ENCODE measurements around the gene CYP27C1.

CYP27C1 gene

DNA sequence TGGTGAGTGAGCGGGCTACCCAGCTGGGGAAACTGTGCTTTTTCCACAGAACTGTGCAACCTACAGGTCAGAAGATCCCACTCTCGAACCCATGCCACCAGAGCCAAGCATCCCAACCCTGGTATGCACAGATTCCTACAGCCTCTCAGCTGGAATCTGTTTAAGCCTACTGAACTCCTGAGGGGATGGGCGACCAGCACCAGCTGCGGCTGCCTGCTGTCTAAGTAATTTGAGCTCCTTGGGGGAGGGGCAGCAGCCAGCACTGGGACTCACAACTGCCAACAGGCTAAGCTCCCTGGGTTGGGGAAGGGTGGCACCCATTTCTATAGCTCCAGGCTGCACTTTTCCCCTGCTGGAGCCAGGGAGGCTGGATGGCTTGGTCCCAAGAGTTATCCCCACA is 11.8 kb downstream of the CYP27C1 start:
- FAIRE-seq: no peak
- DNase-seq (ENCODE audit: insufficient read length, low spot score): no peak
- no peak for TF ChIP-seq SPI1 (IDR thresholded peaks at IDR 0.05; ENCODE audit: low read depth, low read length)
- TF ChIP-seq PAX5 (IDR thresholded peaks at IDR 0.05; ENCODE audit: insufficient read depth, low read length, severe bottlenecking): no peak
- TF ChIP-seq POU2F2 (IDR thresholded peaks at IDR 0.05; ENCODE audit: low read depth, low read length): no peak
- TF ChIP-seq TAF1 (IDR thresholded peaks at IDR 0.05; ENCODE audit: low read depth, low read length): no peak
- TF ChIP-seq POLR2AphosphoS5 (IDR thresholded peaks at IDR 0.05; ENCODE audit: low read depth, low read length): no peak
- TF ChIP-seq POLR2A (IDR thresholded peaks at IDR 0.05; ENCODE audit: low read depth, low read length): no peak

DNA sequence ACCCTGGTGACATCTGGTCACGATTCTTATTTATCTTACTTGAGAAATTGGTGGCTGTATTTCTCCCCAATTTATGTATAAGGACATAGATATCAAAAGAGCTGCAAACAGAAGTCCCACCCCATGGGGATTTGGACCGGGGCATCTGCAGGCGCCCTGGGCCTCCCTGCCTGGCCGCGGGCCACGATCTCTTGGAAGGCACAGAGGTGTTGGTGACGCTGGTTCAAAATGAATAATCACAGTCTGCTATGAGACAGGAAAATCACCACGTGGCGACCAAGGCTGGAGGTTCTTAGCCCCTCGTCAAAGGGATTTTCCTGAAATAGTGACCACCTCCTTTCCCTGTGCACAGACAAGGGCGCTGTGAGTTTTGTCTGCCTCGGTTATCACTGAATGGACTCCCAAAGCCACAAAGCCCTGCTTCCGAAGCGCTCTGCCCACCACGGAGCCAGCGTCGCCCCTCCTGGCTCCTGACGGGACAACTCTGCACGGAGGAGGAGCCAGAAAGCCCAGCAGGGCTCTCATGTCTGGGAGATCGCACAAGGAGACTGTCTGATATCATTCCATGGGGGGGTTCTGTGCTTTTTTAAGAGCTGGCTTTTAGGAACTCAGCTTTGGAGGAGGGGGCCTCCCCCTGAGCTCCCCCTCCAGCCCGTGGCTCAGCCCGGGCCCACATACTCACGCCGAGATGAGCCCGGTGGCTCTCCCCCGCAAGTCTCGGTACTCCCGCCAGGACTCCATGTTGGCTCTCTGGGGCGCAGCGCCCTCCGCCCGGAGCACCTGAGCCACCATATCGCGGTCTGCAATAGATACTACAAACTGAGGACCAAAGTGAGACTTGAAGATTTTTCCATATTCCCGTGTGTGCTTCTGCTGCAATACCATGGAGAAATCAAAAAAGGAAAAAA is 14.6 kb downstream of the CYP27C1 start:
- no peak for FAIRE-seq
- no peak for TF ChIP-seq PAX5 (IDR thresholded peaks at IDR 0.05; ENCODE audit: insufficient read depth, low read length, severe bottlenecking)
- DNase-seq (ENCODE audit: insufficient read length, low spot score): no peak

DNA sequence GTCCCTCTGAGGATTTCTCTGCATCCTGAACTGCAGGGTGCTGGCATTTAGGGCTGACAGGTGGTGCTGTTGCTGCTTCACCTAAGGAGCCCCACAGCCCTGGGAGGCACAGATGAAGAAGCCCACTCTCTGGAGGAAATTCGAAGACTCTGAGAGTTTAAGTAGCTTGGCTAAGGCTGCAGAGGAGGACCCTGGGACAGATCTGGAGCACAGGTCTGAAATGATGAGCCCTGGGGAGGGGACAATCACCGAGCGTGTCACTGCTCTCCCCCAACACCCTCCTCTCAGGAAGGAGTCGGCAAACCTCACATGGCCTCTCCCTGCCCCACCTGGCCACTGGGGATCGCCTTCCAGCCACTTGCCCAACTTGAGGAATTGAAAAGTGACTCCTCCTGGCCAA is 18.6 kb downstream of the CYP27C1 start:
- no peak for DNase-seq (ENCODE audit: insufficient read length, low spot score)
- TF ChIP-seq SPI1 (IDR thresholded peaks at IDR 0.05; ENCODE audit: low read depth, low read length) (no peak), PAX5 (IDR thresholded peaks at IDR 0.05; ENCODE audit: insufficient read depth, low read length, severe bottlenecking) (no peak), TAF1 (IDR thresholded peaks at IDR 0.05; ENCODE audit: low read depth, low read length) (no peak), POU2F2 (IDR thresholded peaks at IDR 0.05; ENCODE audit: low read depth, low read length) (no peak), POLR2AphosphoS5 (IDR thresholded peaks at IDR 0.05; ENCODE audit: low read depth, low read length) (no peak)
- no peak for FAIRE-seq

DNA sequence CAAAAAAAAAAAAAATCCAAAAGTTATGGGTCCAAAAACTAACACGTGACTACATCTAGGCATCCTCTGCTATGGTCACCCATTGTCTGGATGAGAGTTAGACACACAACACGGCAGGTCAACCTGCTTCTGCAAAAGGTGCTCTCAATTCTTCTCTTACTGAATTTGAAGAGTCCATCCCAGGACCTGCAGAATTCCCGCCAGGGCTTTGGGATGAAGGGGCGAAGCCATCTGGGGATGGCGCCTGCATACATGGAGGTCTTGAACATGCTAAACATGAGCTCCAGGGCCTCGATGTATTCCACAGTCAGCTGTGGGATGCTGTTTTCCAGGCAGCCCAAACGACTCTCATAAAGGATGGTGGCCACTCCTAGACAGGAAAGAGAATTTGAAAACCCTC is 19.1 kb downstream of the CYP27C1 start:
- no peak for TF ChIP-seq POU2F2 (IDR thresholded peaks at IDR 0.05; ENCODE audit: low read depth, low read length)
- no peak for TF ChIP-seq PAX5 (IDR thresholded peaks at IDR 0.05; ENCODE audit: insufficient read depth, low read length, severe bottlenecking)
- no peak for TF ChIP-seq SPI1 (IDR thresholded peaks at IDR 0.05; ENCODE audit: low read depth, low read length)
- no peak for TF ChIP-seq TAF1 (IDR thresholded peaks at IDR 0.05; ENCODE audit: low read depth, low read length)
- TF ChIP-seq POLR2A (IDR thresholded peaks at IDR 0.05; ENCODE audit: low read depth, low read length): no peak
- no peak for TF ChIP-seq POLR2AphosphoS5 (IDR thresholded peaks at IDR 0.05; ENCODE audit: low read depth, low read length)
- DNase-seq (ENCODE audit: insufficient read length, low spot score) (no peak), FAIRE-seq (no peak)

DNA sequence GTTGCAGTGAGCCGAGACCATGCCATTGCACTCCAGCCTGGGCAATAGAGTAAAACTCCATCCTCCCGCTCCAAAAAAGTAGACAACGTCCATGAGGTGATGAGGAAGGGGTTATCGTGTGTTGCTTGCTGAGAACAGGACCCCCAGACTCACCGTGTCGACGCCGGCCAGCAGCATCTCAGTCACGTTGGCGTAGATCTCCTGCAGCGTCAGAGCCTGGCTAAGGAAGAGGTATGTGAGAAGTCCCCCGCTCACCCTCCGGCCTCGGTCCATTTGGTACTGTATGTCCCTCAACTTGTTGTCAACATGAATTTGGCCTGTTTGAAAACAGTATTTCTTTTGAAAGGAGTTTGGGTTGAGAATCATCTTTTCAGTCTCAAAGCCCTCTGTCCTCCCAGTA is 20.9 kb downstream of the CYP27C1 start:
- FAIRE-seq: no peak
- TF ChIP-seq TAF1 (IDR thresholded peaks at IDR 0.05; ENCODE audit: low read depth, low read length) (no peak), PAX5 (IDR thresholded peaks at IDR 0.05; ENCODE audit: insufficient read depth, low read length, severe bottlenecking) (no peak), POLR2A (IDR thresholded peaks at IDR 0.05; ENCODE audit: low read depth, low read length) (no peak), POU2F2 (IDR thresholded peaks at IDR 0.05; ENCODE audit: low read depth, low read length) (no peak), POLR2AphosphoS5 (IDR thresholded peaks at IDR 0.05; ENCODE audit: low read depth, low read length) (no peak), SPI1 (IDR thresholded peaks at IDR 0.05; ENCODE audit: low read depth, low read length) (no peak)
- no peak for DNase-seq (ENCODE audit: insufficient read length, low spot score)

DNA sequence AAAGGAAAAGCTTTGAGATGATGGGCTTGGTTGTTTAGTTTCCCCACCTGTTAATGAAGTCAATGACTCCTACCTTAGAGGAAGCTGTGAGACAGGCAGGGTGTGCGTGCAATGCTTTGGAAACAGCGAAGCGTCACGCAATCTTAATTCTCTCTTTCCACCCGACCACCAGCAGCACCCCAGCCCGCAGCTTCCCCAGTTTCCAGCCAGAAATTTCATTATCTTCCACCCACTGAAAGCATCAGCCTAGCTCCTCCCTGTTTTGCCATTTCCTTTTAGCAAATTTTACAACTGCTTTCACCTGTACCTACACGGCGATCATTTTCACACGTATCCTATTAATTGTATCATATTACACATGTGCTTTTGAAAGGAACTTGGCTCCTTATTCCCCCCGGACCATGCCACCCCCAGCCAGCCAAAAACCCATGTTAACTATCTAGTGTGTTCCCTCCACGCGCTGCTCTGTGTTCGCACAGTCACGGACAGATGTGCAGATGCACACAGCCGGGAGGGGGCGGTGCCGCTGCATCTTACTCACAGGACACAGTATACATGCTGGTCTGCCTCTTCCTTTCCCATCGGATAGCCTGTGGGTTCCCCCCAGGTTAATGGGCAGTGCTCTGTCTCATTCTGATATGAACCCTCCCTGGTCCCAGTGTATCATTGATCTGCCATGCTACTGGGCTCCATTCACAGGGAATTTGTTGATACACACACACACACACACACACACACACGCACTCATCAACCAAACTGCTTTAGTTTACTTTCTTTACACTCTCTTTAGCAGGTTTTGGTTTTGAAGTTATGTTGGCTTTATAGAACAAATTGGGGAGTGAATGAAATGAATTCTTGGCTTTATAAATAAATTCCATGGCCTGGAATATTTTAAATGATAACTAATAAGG is 22.4 kb downstream of the CYP27C1 start:
- TF ChIP-seq POU2F2 (IDR thresholded peaks at IDR 0.05; ENCODE audit: low read depth, low read length): no peak
- no peak for TF ChIP-seq POLR2AphosphoS5 (IDR thresholded peaks at IDR 0.05; ENCODE audit: low read depth, low read length)
- TF ChIP-seq SPI1 (IDR thresholded peaks at IDR 0.05; ENCODE audit: low read depth, low read length): no peak
- no peak for TF ChIP-seq TAF1 (IDR thresholded peaks at IDR 0.05; ENCODE audit: low read depth, low read length)
- TF ChIP-seq PAX5 (IDR thresholded peaks at IDR 0.05; ENCODE audit: insufficient read depth, low read length, severe bottlenecking): no peak
- no peak for TF ChIP-seq POLR2A (IDR thresholded peaks at IDR 0.05; ENCODE audit: low read depth, low read length)
- no peak for FAIRE-seq
- DNase-seq (ENCODE audit: insufficient read length, low spot score): no peak

DNA sequence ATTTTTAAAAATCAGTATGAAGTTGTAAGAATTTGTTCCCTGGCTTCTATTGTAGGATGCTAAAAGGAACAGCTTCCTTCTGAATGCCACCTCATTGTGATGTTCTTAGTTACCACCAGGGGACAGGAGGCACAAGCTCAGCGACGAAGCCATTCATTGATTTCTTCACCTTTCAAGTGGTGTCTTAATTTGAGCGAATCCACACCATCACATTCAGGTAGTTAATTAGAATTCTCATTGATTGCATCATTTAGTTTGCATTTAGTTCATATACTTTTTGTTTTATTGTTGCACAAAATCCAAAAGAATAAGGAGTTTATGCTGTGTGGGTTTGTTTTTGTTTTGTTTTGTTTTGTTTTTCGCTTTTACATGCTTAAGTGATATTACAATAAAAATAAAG is 23.1 kb downstream of the CYP27C1 start:
- FAIRE-seq: no peak

DNA sequence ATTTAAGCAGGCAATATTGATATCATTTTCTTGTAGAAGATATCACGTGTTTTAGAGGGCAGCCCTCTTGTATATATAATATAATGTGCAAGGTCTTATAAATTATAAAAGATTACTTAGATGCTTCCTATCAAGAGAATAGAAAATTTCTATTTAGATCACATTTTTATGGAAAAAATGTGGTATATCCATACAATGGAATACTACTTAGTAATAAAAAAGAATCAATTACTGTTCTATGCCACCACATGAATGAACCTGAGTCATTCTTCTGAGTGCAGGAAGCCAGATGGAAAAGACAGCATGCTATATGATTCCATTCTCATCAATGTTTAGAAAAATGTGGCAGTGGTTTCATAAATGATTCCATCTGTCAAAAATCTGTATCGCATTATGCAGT is 23.6 kb downstream of the CYP27C1 start:
- no peak for DNase-seq (ENCODE audit: insufficient read length, low spot score)
- no peak for TF ChIP-seq POU2F2 (IDR thresholded peaks at IDR 0.05; ENCODE audit: low read depth, low read length)
- TF ChIP-seq SPI1 (IDR thresholded peaks at IDR 0.05; ENCODE audit: low read depth, low read length): no peak
- no peak for TF ChIP-seq TAF1 (IDR thresholded peaks at IDR 0.05; ENCODE audit: low read depth, low read length)
- no peak for TF ChIP-seq POLR2AphosphoS5 (IDR thresholded peaks at IDR 0.05; ENCODE audit: low read depth, low read length)
- TF ChIP-seq PAX5 (IDR thresholded peaks at IDR 0.05; ENCODE audit: insufficient read depth, low read length, severe bottlenecking): no peak
- no peak for TF ChIP-seq POLR2A (IDR thresholded peaks at IDR 0.05; ENCODE audit: low read depth, low read length)
- FAIRE-seq: no peak

More for the DNA sequence above, 23.1 kb downstream of the CYP27C1 start:
- no peak for TF ChIP-seq POU2F2 (IDR thresholded peaks at IDR 0.05; ENCODE audit: low read depth, low read length)
- TF ChIP-seq PAX5 (IDR thresholded peaks at IDR 0.05; ENCODE audit: insufficient read depth, low read length, severe bottlenecking): no peak
- TF ChIP-seq SPI1 (IDR thresholded peaks at IDR 0.05; ENCODE audit: low read depth, low read length): no peak
- no peak for TF ChIP-seq POLR2A (IDR thresholded peaks at IDR 0.05; ENCODE audit: low read depth, low read length)
- TF ChIP-seq POLR2AphosphoS5 (IDR thresholded peaks at IDR 0.05; ENCODE audit: low read depth, low read length): no peak
- TF ChIP-seq TAF1 (IDR thresholded peaks at IDR 0.05; ENCODE audit: low read depth, low read length): no peak
- DNase-seq (ENCODE audit: insufficient read length, low spot score): no peak

Data from GM12891 (cell line).